HG03060 (cell line): ENCODE data around the gene SFMBT2.

Experiments used
- ATAC-seq: cut with Tn5 transposase; IDR thresholded peaks from one replicate; pipeline ENCODE4 v1.9.1; 2021; ENCODE audit warnings: low read depth, moderate number of reproducible peaks; ENCODE audit not compliant: unreplicated experiment

SFMBT2 gene

DNA sequence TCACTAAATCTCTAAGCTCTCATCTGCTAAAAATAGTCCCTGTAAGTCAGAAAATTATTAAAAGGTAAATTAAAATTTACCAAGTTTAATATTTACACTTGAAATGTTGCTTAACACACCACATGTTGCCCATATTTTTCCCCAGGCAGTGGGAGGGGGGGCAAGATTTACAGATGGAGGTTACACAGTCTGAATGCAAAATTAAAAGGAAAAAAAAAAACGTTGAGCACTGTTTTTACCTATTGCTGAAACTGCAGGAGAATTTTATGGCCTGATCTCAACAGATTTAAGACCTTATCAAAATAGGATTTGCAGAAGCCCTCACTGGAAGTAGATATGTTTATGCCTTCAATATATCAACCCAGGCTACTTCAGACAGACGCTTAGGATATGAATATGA is 133.4 kb downstream of the SFMBT2 start:
- ATAC-seq: no peak

- ATAC-seq: no peak
Observed at GRCh38 chr10:7275761-7276440, 134.9 kb downstream of the SFMBT2 start.

DNA sequence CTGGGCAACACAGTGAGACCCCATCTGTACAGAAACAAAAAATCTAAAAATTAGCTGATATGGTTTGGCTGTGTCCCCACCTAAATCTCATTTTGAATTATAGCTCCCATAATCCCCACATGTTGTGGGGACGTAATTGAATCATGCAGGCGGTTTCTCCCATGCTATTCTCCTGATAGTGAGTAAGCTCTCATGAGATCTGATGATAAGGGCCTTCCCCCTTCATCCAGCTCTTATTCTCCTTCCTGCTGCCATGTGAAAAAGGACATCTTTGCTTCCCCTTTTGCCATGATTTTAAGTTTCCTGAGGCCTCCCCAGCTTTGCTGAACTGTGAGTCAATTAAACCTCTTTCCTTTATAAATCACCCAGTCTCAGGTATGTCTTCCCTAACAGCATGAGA is 136.5 kb downstream of the SFMBT2 start:
- no peak for ATAC-seq

DNA sequence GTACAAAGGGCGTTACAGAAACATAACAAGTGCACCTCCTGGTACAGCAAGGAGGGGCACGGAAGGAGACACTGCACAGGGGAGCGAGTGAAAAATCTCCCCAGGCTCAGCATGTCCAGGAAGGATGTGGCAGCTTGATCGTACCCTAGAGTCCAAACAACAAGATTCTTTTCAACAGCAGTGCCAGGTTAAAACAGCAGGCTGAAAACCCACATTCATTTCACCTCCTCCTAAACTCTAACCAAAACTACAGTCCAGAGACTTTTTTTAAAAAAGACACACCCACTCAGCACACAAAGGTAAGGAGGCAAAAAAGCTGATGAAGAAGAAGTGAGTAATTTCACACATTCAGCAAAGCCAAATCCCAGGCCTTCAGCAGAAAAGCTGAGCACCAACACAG is 138.8 kb downstream of the SFMBT2 start:
- ATAC-seq: no peak

DNA sequence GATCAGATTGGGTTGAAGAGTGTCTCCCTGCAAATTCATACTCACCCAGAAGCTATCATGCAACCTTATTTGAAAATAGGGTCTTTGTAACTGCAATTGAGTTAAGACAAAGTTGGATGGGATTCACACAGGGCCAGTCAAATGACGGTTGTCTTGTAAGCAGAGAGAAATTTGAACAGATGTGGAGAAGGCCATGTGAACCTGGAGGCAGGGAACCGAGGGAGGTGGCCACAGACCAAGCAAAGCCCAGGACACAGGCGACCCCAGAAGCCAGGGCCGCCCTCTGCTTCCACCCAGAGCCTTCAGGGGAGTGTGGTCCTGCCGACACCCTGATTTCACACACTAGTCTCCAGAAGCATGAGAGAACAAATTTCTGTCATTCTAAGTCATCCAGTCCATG is 140.8 kb downstream of the SFMBT2 start:
- no peak for ATAC-seq

- ATAC-seq: no peak
Observed at GRCh38 chr10:7267142-7267541, 143.7 kb downstream of the SFMBT2 start.

DNA sequence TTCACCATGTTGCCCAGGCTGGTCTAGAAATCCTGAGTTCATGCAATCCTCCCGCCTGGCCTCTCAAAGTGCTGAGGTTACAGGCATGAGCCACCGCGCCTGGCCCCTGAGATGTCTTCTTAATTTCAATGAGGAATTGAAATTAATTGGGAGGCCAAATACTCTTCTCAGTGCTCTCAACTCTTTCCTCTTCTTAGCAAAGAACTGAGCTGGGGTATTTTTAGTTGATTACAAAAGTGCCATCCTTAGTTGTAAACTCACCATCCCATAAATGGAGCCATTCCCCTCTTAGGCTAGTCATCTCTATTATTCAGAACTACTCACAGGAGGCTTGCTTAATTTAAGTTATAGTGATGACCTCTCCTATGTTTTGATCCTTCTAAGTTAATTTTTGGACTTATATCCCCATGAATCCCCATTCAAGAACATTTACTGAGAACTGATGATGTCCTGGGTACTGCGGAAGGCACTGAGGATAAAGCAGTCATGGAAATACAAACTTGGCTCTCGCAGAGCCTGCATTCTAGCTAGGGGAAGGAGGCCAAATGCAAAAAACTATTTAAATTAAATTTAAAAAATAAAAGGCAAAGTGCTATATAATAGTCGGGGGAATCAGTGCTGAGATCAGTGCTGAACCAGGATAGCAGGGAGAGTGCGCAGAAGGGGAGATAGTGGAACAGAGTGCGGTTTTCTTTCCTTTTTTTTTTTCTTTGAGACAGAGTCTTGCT is 145.3 kb downstream of the SFMBT2 start:
- no peak for ATAC-seq

DNA sequence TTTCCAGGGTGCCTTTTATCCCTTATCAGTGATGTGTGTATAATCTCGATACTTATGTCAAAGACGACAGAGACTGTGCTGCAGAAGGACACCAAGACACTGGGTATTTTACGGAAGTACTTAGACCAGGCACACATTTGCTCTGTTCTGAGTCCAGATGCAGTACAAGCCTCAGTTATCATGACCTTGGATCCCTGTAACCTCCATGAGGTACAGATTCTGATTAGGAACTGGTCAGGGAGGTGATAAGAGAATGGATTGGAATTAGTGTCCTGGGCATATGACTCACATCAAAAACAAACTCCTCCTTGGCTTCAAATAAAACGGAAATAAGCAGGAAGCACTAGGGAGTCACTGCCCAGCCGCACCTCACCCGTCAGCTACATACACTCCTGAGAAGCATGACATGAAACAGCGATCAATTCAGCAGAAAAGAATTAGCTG is 146.5 kb downstream of the SFMBT2 start:
- ATAC-seq: no peak

DNA sequence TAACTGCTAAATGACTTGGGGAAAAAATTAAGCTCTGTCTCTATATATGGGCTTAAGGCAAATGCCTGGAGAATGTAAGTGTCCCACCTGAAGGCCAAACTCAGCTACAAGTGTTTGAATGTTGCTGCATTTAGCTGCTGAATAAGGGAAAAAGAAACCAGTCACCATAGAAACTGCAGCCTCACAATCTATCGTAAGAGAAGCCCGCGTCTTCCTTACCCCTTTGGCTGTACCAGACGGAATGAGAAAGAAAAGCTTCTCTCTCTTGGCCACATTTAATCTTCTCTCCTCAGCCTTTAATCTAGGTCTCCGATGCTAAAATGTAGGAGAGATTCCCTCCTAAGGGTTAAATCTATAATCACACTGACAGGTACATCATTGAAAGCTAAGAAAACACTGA is 147.2 kb downstream of the SFMBT2 start:
- ATAC-seq: no peak

DNA sequence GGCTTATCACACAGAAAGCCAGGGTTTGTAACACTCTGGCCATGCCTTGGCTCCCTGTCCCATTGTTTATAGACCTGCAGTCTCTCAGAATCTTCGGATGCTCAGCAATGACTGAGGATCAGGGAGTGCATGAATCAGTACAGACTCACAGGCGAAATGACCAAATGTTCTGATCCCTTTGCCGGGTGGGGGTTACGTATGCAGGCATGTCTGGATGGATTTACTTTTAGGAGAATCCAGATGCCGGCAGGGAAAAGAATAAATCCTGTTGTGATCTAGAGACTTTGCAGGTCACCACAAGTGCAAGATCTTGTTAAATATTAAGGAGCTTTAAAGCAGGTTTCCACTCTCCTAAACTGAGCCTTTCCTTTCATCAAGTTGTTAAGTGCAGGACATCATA is 149.5 kb downstream of the SFMBT2 start:
- ATAC-seq: no peak

- no peak for ATAC-seq
Observed at GRCh38 chr10:7260912-7261311, 149.9 kb downstream of the SFMBT2 start.

DNA sequence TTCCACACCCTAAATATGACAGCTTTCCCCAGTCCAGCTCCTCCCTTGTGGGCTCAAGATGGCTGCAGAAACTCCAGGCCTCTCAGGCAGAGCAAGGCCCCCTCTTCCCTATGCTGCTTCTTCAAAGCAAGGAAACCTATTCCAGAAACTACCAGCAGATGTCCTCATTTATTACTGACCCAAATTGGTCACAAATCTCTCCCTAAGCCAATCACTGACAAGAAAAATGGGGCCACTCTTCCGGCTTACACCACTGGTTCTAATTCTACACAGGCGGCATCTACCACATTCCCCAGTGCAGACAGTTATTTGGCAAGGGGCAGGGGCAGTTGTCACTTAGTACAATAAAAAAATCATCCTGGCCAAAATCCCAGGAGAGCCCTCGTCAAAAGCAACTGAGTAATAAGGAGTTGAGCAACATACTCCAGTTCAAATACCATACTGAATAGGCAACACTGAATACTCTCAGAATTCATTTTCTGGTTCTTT is 150.4 kb downstream of the SFMBT2 start:
- peak; percentile 50 for ATAC-seq

GRCh38 chr10:7258948-7259523 is 151.8 kb downstream of the SFMBT2 start:
- no peak for ATAC-seq

- ATAC-seq: no peak
Observed at GRCh38 chr10:7255517-7255916, 155.3 kb downstream of the SFMBT2 start.

GRCh38 chr10:7251696-7252465 is 159.0 kb downstream of the SFMBT2 start:
- ATAC-seq: no peak

DNA sequence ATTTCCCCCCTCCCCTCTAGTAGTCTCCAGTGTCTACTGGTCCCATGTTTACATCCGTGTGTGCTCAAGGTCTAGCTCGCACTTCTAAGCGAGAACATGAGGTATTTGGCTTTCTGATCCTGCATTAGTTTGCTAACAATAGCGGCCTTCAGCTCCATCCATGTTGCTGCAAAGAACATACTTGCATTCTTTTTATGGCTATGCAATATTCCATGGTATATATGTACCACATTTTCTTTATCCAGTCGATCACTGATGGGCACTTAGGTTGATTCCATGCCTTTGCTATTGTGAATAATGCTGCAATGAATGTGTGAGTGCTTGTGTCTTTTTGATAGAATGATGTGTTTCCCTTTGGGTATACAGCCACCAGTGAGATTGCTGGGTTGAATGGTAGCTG is 160.6 kb downstream of the SFMBT2 start:
- ATAC-seq: no peak

GRCh38 chr10:7248585-7249164 is 162.2 kb downstream of the SFMBT2 start:
- ATAC-seq: no peak

DNA sequence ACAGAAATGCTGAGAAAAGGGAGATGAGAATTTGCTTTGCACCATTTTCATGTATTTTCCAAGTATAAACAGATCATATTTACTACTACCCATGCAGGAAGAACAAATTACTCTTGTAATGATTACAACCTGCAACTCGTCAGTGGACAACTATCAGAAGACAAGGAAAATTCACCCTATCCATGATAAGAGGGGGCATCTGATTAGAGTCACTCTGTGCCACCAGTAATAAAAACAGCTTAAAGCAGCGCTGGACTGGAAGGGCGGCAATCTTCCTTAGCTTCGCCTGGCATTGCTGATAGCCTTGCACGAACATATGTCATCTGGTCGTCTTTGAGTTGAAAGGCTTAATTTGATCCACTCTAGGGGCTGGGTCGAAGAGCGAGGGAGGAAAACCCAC is 162.7 kb downstream of the SFMBT2 start:
- ATAC-seq: no peak

- ATAC-seq: no peak
Observed at GRCh38 chr10:7245505-7245904, 165.3 kb downstream of the SFMBT2 start.

DNA sequence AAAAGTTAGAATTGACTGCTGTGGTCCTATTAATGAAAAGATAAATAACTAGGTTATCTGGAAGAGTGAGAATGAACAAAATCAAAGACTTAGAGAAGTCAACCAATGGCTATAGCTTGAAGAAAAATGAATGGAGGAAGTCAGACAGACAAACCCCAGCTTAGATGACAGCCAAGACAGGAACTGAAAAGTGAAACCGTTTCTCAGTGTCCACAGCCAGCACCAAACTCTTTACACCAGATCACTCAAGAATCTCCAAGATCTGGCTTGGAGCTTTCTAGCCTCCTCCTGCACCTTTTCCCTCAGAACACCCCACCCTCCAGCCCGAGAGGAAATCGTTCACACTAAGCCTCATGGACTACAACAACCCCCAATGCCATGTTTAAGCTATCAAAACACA is 167.0 kb downstream of the SFMBT2 start:
- peak; percentile 65 for ATAC-seq

GRCh38 chr10:7243139-7243538 is 167.7 kb downstream of the SFMBT2 start:
- no peak for ATAC-seq
